Measurements from ENCODE around the gene NRBF2. TPM values are rescaled to one million over a fixed set of nuclear protein-coding genes. Genes with fewer than 3 reads are reported as not detected.
"Not testable (repeated sequence)": the region's sequence is repeated elsewhere in the genome, so short reads cannot be mapped to it uniquely, and the experiment has no call there.

The NRBF2 gene
- total RNA-seq, 1 experiment from 2014 or later: 44.9 TPM

DNA sequence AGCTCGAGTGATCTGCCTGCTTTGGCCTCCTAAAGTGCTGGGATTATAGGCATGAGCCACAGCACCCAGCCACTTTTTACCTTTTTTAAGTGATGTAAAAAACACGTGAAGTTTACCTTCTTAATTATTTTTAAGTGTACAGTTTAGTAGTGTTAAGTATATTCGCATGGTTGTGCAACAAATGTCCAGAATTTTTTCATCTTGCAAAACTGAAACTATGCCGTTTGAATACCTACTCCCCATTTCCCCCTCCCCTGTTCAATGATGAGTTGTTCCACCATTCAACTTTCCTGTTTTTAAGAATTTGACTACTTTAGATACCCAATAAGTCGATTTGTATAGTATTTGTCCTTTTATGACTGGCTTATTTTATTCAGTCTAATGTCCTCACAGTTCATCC, 10.9 kb downstream of the NRBF2 start:
- Mint-ChIP-seq H3K36me3 (ENCODE audit: insufficient read depth, unreplicated experiment) (peaks cover 41% of the 10 kb centered on the region), H3K27ac (ENCODE audit: low read depth, unreplicated experiment) (peak overlapping the region; percentile 46), H3K27me3 (ENCODE audit: insufficient read depth, unreplicated experiment) (no peaks in the 10 kb centered on the region), H3K4me1 (ENCODE audit: insufficient read depth, unreplicated experiment) (peaks cover 10% of the 10 kb centered on the region), H3K4me3 (ENCODE audit: unreplicated experiment) (peak overlapping the region; percentile 46), H3K9me3 (ENCODE audit: unreplicated experiment) (no peaks in the 10 kb centered on the region)
- POLR2A ChIA-PET: interaction anchor here (1.0 kb wide), 1 partner anchor 10 kb away, joined by 4 read pairs; no protein-coding TSS in a partner anchor
- TF ChIP-seq, protein P1, sequence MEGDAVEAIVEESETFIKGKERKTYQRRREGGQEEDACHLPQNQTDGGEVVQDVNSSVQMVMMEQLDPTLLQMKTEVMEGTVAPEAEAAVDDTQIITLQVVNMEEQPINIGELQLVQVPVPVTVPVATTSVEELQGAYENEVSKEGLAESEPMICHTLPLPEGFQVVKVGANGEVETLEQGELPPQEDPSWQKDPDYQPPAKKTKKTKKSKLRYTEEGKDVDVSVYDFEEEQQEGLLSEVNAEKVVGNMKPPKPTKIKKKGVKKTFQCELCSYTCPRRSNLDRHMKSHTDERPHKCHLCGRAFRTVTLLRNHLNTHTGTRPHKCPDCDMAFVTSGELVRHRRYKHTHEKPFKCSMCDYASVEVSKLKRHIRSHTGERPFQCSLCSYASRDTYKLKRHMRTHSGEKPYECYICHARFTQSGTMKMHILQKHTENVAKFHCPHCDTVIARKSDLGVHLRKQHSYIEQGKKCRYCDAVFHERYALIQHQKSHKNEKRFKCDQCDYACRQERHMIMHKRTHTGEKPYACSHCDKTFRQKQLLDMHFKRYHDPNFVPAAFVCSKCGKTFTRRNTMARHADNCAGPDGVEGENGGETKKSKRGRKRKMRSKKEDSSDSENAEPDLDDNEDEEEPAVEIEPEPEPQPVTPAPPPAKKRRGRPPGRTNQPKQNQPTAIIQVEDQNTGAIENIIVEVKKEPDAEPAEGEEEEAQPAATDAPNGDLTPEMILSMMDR (IDR thresholded peaks at IDR 0.05; ENCODE audit: unreplicated experiment): no peak
- CTCF ChIA-PET: interaction anchor here (1.1 to 5.6 kb wide), 2 partner anchors 14 to 49 kb away, joined by 5 to 51 read pairs; no protein-coding TSS in a partner anchor
- no TSS peak for BruUV-seq (replicated peaks)
- DNase-seq (ENCODE audit: unreplicated experiment): no peak
- intact Hi-C loops (cut with micrococcal nuclease): no loop called here

DNA sequence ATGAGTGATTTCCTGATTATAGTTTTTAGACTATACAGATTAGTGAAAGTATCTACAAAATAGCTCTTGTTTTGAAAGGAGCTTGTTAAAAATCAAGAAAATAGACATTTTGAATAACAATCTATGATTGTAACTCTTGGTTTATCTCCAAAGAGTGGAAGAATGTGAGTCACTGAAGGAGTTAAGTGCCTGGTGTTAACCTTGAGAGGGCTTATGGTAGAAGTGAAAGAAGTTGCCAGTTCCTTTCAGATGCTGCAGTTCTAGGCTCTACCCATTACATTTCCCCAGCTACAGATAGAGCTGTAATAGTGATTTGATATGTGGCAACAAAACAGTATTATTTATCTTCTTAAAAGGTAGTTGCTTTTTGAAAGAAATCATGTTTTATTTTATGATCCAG, 12.7 kb downstream of the NRBF2 start:
- H3K4me1 Mint-ChIP-seq (ENCODE audit: insufficient read depth, unreplicated experiment): peaks cover 10% of the 10 kb centered on the region
- intact Hi-C loops (cut with micrococcal nuclease): no loop called here
- no peaks in the 10 kb centered on the region for H3K9me3 Mint-ChIP-seq (ENCODE audit: unreplicated experiment)
- H3K36me3 Mint-ChIP-seq (ENCODE audit: insufficient read depth, unreplicated experiment): peaks cover 37% of the 10 kb centered on the region
- H3K27ac Mint-ChIP-seq (ENCODE audit: low read depth, unreplicated experiment): peak overlapping the region; percentile 42
- ChIA-PET POLR2A (interaction anchor here (0.8 to 2.5 kb wide), 4 partner anchors 9 to 52 kb away, joined by 3 to 30 read pairs (median 6); partner anchors contain the start of gene NRBF2), CTCF (interaction anchor here (0.6 to 5.6 kb wide), 9 partner anchors 11 to 721 kb away, joined by 3 to 51 read pairs (median 4); partner anchors contain the start of gene EGR2)
- TF ChIP-seq, protein P1 (IDR thresholded peaks at IDR 0.05; ENCODE audit: unreplicated experiment): no peak
- no peak overlapping the region for H3K4me3 Mint-ChIP-seq (ENCODE audit: unreplicated experiment)
- no peak for DNase-seq (ENCODE audit: unreplicated experiment)
- no peaks in the 10 kb centered on the region for H3K27me3 Mint-ChIP-seq (ENCODE audit: insufficient read depth, unreplicated experiment)
- BruUV-seq (replicated peaks): no TSS peak

DNA sequence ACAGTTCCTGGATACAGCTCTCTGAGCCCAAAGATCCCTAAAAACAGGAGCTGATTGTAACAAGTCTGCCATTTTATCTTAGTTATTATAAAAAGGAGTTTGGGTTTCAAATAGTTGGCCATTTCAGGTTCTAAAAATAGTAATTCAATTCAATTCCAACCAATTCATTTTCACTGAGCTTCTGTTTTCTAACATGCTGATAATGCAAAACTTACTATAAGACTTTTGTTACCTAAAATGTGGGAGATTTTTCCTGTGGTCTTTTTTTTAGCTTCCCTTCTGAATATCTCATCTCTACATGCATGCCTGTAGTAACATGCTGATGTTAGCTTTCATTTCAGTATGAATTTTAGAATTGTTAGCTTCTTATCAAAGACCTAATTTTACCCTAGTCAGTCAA, 13.4 kb downstream of the NRBF2 start:
- BruUV-seq (replicated peaks): no TSS peak
- intact Hi-C loops (cut with micrococcal nuclease): no loop called here
- POLR2A ChIA-PET: interaction anchor here (0.8 to 2.5 kb wide), 4 partner anchors 10 to 52 kb away, joined by 3 to 30 read pairs (median 6); partner anchors contain the start of gene NRBF2

DNA sequence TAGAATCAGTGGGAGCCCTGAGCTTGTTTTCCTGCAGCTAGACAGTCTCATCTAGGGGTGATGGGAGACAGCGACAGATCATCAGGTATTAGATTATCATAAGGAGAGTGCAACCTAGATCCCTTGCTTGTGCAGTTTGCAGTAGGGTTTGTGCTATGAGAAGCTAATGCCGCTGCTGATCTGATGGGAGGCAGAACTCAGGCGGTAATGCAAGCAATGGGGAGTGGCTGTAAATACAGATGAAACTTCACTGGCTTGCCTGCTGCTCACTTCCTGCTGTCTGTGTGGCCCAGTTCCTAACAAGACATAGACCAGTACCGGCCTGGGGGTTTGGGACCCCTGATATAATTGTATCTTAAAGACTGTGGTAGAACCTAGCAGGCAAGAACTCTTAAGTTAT, 17.6 kb downstream of the NRBF2 start:
- DNase-seq (ENCODE audit: unreplicated experiment): no peak
- Mint-ChIP-seq H3K27me3 (ENCODE audit: insufficient read depth, unreplicated experiment) (no peaks in the 10 kb centered on the region), H3K9me3 (ENCODE audit: unreplicated experiment) (no peaks in the 10 kb centered on the region), H3K36me3 (ENCODE audit: insufficient read depth, unreplicated experiment) (peaks cover 68% of the 10 kb centered on the region), H3K27ac (ENCODE audit: low read depth, unreplicated experiment) (no peak overlapping the region), H3K4me1 (ENCODE audit: insufficient read depth, unreplicated experiment) (peaks cover 5% of the 10 kb centered on the region), H3K4me3 (ENCODE audit: unreplicated experiment) (no peak overlapping the region)
- intact Hi-C loops (cut with micrococcal nuclease): loop anchor here (10.0 kb wide), 1 partner anchor 906 kb away; no protein-coding TSS in a partner anchor
- BruUV-seq (replicated peaks): no TSS peak
- ChIA-PET CTCF (interaction anchor here (1.7 kb wide), 1 partner anchor 16 kb away, joined by 5 read pairs; no protein-coding TSS in a partner anchor), POLR2A (no interaction called here)
- TF ChIP-seq, protein P1 (IDR thresholded peaks at IDR 0.05; ENCODE audit: unreplicated experiment): no peak

More for the DNA sequence above, 13.4 kb downstream of the NRBF2 start:
- Mint-ChIP-seq H3K36me3 (ENCODE audit: insufficient read depth, unreplicated experiment) (peaks cover 33% of the 10 kb centered on the region), H3K27ac (ENCODE audit: low read depth, unreplicated experiment) (no peak overlapping the region), H3K27me3 (ENCODE audit: insufficient read depth, unreplicated experiment) (no peaks in the 10 kb centered on the region), H3K4me3 (ENCODE audit: unreplicated experiment) (no peak overlapping the region), H3K4me1 (ENCODE audit: insufficient read depth, unreplicated experiment) (peaks cover 10% of the 10 kb centered on the region), H3K9me3 (ENCODE audit: unreplicated experiment) (no peaks in the 10 kb centered on the region)
- no peak for DNase-seq (ENCODE audit: unreplicated experiment)
- CTCF ChIA-PET: interaction anchor here (0.6 to 5.6 kb wide), 8 partner anchors 11 to 553 kb away, joined by 3 to 51 read pairs (median 4); partner anchors contain the start of gene EGR2
- TF ChIP-seq, protein P1 (IDR thresholded peaks at IDR 0.05; ENCODE audit: unreplicated experiment): no peak

DNA sequence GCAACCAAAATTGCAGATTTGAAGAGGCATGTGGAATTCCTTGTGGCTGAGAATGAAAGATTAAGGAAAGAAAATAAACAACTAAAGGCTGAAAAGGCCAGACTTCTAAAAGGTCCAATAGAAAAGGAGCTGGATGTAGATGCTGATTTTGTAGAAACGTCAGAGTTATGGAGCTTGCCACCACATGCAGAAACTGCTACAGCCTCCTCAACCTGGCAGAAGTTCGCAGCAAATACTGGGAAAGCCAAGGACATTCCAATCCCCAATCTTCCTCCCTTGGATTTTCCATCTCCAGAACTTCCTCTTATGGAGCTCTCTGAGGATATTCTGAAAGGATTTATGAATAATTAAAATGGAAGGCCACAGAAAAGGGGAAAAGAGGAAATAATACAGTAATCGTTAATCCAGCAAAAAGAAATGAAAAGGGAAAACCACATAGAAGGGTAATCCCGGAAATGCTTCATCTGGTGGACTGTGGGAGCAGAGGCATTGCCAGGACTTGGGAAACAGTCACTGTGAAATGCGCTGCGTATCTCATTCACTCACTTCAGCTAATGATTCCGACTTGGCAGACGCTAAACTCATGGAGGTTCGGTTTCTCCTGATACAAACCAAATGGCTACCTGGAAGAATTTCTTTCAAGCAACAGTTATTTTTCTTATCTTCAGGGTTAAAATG, 20.9 kb downstream of the NRBF2 start:
- not testable (repeated sequence) for H3K4me1 Mint-ChIP-seq (ENCODE audit: insufficient read depth, unreplicated experiment); DNase-seq (ENCODE audit: unreplicated experiment); H3K9me3 Mint-ChIP-seq (ENCODE audit: unreplicated experiment); H3K4me3 Mint-ChIP-seq (ENCODE audit: unreplicated experiment); H3K27me3 Mint-ChIP-seq (ENCODE audit: insufficient read depth, unreplicated experiment); H3K27ac Mint-ChIP-seq (ENCODE audit: low read depth, unreplicated experiment); BruUV-seq (replicated peaks)
- H3K36me3 Mint-ChIP-seq (ENCODE audit: insufficient read depth, unreplicated experiment): peaks cover 48% of the 10 kb centered on the region
- intact Hi-C loops (cut with micrococcal nuclease): loop anchor here (10.0 kb wide), 1 partner anchor 909 kb away; no protein-coding TSS in a partner anchor
- ChIA-PET CTCF (interaction anchor here (1.2 kb wide), 1 partner anchor 9 kb away, joined by 3 read pairs; no protein-coding TSS in a partner anchor), POLR2A (interaction anchor here (0.6 kb wide), 1 partner anchor 553 kb away, joined by 3 read pairs; no protein-coding TSS in a partner anchor)
